Gastrocnemius medialis (tissue), 4 donors: ENCODE measurements around the gene ZNF277. TPM values are rescaled to one million over a fixed set of nuclear protein-coding genes. Genes with fewer than 3 reads are reported as not detected.

Source experiments
- ATAC-seq, 2 donors: fragments of 150-250 bp; one replicate each; pipeline ENCODE4 v1.9.1; 2016
- DNase-seq, 2 donors: peaks; one replicate each; pipeline ENCODE4 v3.0.0-alpha.2; 2019
- H3K27ac ChIP-seq, 4 donors: fragments of 200-600 bp; sonication (generic); 1 replicate in 1 of 4; 2 replicates in 3 of 4; pipeline ENCODE4 v1.5.1; 2016 to 2018; ENCODE audit warnings: mild to moderate bottlenecking in 2 of 4, moderate library complexity in 1 of 4
- H3K27me3 ChIP-seq, 3 donors: fragments of 200-600 bp; sonication (generic) in 2 of 3; 1 replicate in 1 of 3; 2 replicates in 2 of 3; pipeline versions ENCODE4 v1.5.1 to v1.6.0; 2016 to 2019; ENCODE audit warnings: mild to moderate bottlenecking in 1 of 3, moderate library complexity in 1 of 3
- H3K36me3 ChIP-seq, 2 donors: fragments of 200-600 bp; sonication (generic) in 1 of 2; one replicate each; pipeline ENCODE4 v1.5.1; 2017 to 2018
- H3K4me1 ChIP-seq, 2 donors: fragments of 200-600 bp; sonication (generic) in 1 of 2; one replicate each; pipeline ENCODE4 v1.5.1; 2016 to 2017; ENCODE audit warnings: mild to moderate bottlenecking in 2 of 2
- H3K4me3 ChIP-seq, 4 donors: fragments of 200-600 bp; sonication (generic) in 3 of 4; 1 replicate in 1 of 4; 2 replicates in 3 of 4; pipeline ENCODE4 v1.5.1; 2016 to 2019; ENCODE audit warnings: mild to moderate bottlenecking in 2 of 4
- H3K9me3 ChIP-seq, 3 donors: fragments of 200-600 bp; sonication (generic) in 2 of 3; 1 replicate in 1 of 3; 2 replicates in 2 of 3; pipeline ENCODE4 v1.5.1; 2016 to 2019
- CTCF ChIP-seq, 5 experiments: fragments of 450-650 bp in 3 of 5; fragments of 200-600 bp in 2 of 5; sonication (generic) in 2 of 5; IDR thresholded peaks in 4 of 5; conservative IDR thresholded peaks in 1 of 5; 1 replicate in 4 of 5; 2 replicates in 1 of 5; pipeline ENCODE4 v1.5.1; 2016 to 2019; ENCODE audit warnings: antibody characterized with exemption in 5 of 5, mild to moderate bottlenecking in 3 of 5, moderate library complexity in 3 of 5
- POLR2A ChIP-seq, 2 donors: fragments of 450-650 bp; IDR thresholded peaks; one replicate each; pipeline ENCODE4 v1.6.1; 2017; ENCODE audit warnings: antibody characterized with exemption in 2 of 2, mild to moderate bottlenecking in 2 of 2, moderate library complexity in 2 of 2
- in situ Hi-C, 4 donors: fragments of 200-750 bp; cut with MboI; loops; one replicate each; pipeline versions ENCODE4 v1.15.0 to v1.8.0; 2017; ENCODE audit warnings: low sequenced_read_pairs in 4 of 4
- intact Hi-C: fragments of 100-400 bp; cut with DNase I; formaldehyde crosslinking; loops from one replicate; pipeline ENCODE4 v1.15.1; 2023; ENCODE audit warnings: low total_unique reads
- total RNA-seq, 4 donors: library from RNA; depleted of rRNA; stranded (reverse); fragments of >200 nt; gene quantifications; one replicate each; pipeline versions ENCODE4 v1.1.0 to v1.2.3, GENCODE V29; 2016

Gene ZNF277
- total RNA-seq, 4 donors from 2014 or later, result 12.2 to 16.5 (median 15.0) TPM

DNA sequence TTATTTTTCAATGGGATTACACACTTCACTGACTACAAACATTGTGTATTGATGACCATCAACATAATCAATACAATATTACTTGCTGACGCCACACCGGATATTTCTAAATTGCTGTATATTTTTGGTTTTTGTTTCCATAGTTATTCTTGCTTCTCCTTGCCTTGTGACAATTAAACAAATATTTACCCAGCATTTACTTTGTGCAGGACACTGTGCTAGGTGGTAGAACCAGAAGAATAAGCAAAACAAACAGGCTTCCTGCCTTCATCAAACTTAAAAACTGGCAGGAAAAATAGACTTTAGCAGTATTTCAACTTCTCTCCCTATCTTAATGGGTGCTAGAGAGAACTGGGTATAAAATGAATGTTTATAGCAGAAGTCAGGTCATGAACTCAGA lies 50.6 kb downstream of the ZNF277 start:
- no peak for ATAC-seq
- in situ Hi-C loops, result no loop called here
- TF ChIP-seq POLR2A (IDR thresholded peaks at IDR 0.05) (no peak), CTCF (IDR thresholded peaks at IDR 0.05 in 4 of 5, conservative IDR thresholded peaks at IDR 0.05 in 1 of 5) (no peak)
- Histone ChIP-seq H3K9me3 (no peaks in the 10 kb centered on the region), H3K36me3 (no peaks in the 10 kb centered on the region), H3K4me1 (no peaks in the 10 kb centered on the region), H3K4me3 (no peak overlapping the region), H3K27ac (no peak overlapping the region), H3K27me3 (no peaks in the 10 kb centered on the region)
- no peak for DNase-seq
- intact Hi-C loops, result no loop called here

- no peak for ATAC-seq
- intact Hi-C loops, result no loop called here
- Histone ChIP-seq H3K36me3 (no peaks in the 10 kb centered on the region), H3K4me1 (peaks cover 6 to 15% of the 10 kb centered on the region in 2 donors), H3K27me3 (no peaks in the 10 kb centered on the region), H3K27ac (no peak overlapping the region), H3K9me3 (no peaks in the 10 kb centered on the region), H3K4me3 (no peak overlapping the region)
- no peak for DNase-seq
- in situ Hi-C loops, result no loop called here
- TF ChIP-seq POLR2A (IDR thresholded peaks at IDR 0.05), result no peak
- no peak for TF ChIP-seq CTCF (IDR thresholded peaks at IDR 0.05 in 4 of 5, conservative IDR thresholded peaks at IDR 0.05 in 1 of 5)
Measured at GRCh38 chr7:112260911-112261310, 54.4 kb downstream of the ZNF277 start.

GRCh38 chr7:112262036-112262435 lies 55.5 kb downstream of the ZNF277 start:
- no peak overlapping the region for H3K4me3 ChIP-seq
- no peak for DNase-seq
- H3K4me1 ChIP-seq, result peaks cover 6 to 15% of the 10 kb centered on the region in 2 donors
- ATAC-seq, result no peak
- no peaks in the 10 kb centered on the region for H3K9me3 ChIP-seq
- no peak overlapping the region for H3K27ac ChIP-seq
- intact Hi-C loops (no loop called here), in situ Hi-C loops (no loop called here)
- H3K36me3 ChIP-seq, result no peaks in the 10 kb centered on the region
- H3K27me3 ChIP-seq, result no peaks in the 10 kb centered on the region
- no peak for TF ChIP-seq CTCF (IDR thresholded peaks at IDR 0.05 in 4 of 5, conservative IDR thresholded peaks at IDR 0.05 in 1 of 5)
- TF ChIP-seq POLR2A (IDR thresholded peaks at IDR 0.05), result no peak

- TF ChIP-seq POLR2A (IDR thresholded peaks at IDR 0.05), result no peak
- TF ChIP-seq CTCF (IDR thresholded peaks at IDR 0.05 in 4 of 5, conservative IDR thresholded peaks at IDR 0.05 in 1 of 5), result no peak
- Histone ChIP-seq H3K27me3 (no peaks in the 10 kb centered on the region), H3K4me3 (no peak overlapping the region), H3K36me3 (no peaks in the 10 kb centered on the region), H3K4me1 (peaks cover 6 to 15% of the 10 kb centered on the region in 2 donors), H3K27ac (no peak overlapping the region), H3K9me3 (no peaks in the 10 kb centered on the region)
- in situ Hi-C loops (no loop called here), intact Hi-C loops (no loop called here)
- DNase-seq, result no peak
- ATAC-seq, result no peak
Measured at GRCh38 chr7:112262855-112263487, 56.5 kb downstream of the ZNF277 start.

DNA sequence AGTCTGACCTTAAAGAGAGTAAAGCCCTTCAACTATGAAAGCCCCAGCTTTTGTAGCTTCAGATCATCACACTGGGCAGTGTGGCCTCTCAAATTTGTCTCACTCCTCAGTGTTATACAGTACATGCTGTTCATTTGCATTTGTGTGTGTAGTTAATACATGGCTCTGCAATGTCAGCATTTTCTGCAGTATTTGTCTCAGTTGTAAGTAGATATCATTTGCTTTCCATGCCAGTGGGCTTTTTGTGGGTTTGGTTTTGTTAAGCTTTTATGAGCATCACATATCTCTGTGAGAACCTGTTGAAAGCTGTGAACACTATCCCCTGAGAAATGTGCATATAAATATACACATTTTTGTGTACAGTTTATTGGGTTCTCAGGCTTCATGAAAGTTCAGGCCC lies 57.0 kb downstream of the ZNF277 start:
- no peak for TF ChIP-seq POLR2A (IDR thresholded peaks at IDR 0.05)
- no peak for TF ChIP-seq CTCF (IDR thresholded peaks at IDR 0.05 in 4 of 5, conservative IDR thresholded peaks at IDR 0.05 in 1 of 5)
- H3K4me3 ChIP-seq, result no peak overlapping the region
- H3K4me1 ChIP-seq, result peaks cover 6 to 15% of the 10 kb centered on the region in 2 donors
- no peaks in the 10 kb centered on the region for H3K9me3 ChIP-seq
- no peaks in the 10 kb centered on the region for H3K27me3 ChIP-seq
- no peaks in the 10 kb centered on the region for H3K36me3 ChIP-seq
- no peak for ATAC-seq
- intact Hi-C loops, result no loop called here
- DNase-seq, result no peak
- H3K27ac ChIP-seq, result no peak overlapping the region
- in situ Hi-C loops, result no loop called here
